OCI-LY3 (cell line): ENCODE measurements around the gene GRAMD4.

Experiments used
- H2AFZ ChIP-seq: fragments of 200-600, 300-600 bp; shearing (Covaris generic); 2 replicates; pipeline ENCODE4 v1.6.0; 2014; ENCODE audit warnings: antibody characterized with exemption, low read depth, low read length
- H3K27ac ChIP-seq: fragments of 200-600, 300-600 bp; sonication (generic); 2 replicates; pipeline ENCODE4 v1.5.1; 2014; ENCODE audit warnings: mild to moderate bottlenecking, low read length, moderate library complexity, mixed read lengths
- H3K27me3 ChIP-seq: fragments of 200-600, 300-600 bp; sonication (generic); 2 replicates; pipeline ENCODE4 v1.6.1; 2014; ENCODE audit warnings: low read depth, low read length, mixed read lengths
- H3K36me3 ChIP-seq: fragments of 200-600, 300-600 bp; sonication (generic); replicated peaks from 2 replicates; pipeline ENCODE3; 2014; ENCODE audit warnings: low read depth, low read length, mixed read lengths
- H3K4me1 ChIP-seq: fragments of 300-600, 200-600 bp; sonication (generic); 2 replicates; pipeline ENCODE4 v1.6.1; 2014; ENCODE audit warnings: low read length, mixed read lengths
- H3K4me2 ChIP-seq: fragments of 200-600, 300-600 bp; sonication (generic); 2 replicates; pipeline ENCODE4 v1.6.1; 2014; ENCODE audit warnings: low read length, mixed read lengths
- H3K4me3 ChIP-seq: fragments of 300-600, 200-600 bp; sonication (generic); 2 replicates; pipeline ENCODE4 v1.5.1; 2014; ENCODE audit warnings: antibody characterized with exemption, mild to moderate bottlenecking, low read length, moderate library complexity
- H3K79me2 ChIP-seq: fragments of 300-600, 200-600 bp; shearing (Covaris generic); 2 replicates; pipeline ENCODE4 v1.6.1; 2014; ENCODE audit warnings: mild to moderate bottlenecking, low read length, mixed read lengths
- H3K9ac ChIP-seq: fragments of 300-600, 200-600 bp; shearing (Covaris generic); 2 replicates; pipeline ENCODE4 v1.6.0; 2014; ENCODE audit warnings: mild to moderate bottlenecking, low read length, moderate library complexity
- H3K9me3 ChIP-seq: fragments of 200-600, 300-600 bp; shearing (Covaris generic); 2 replicates; pipeline ENCODE4 v1.6.1; 2014; ENCODE audit warnings: low read length, mixed read lengths; ENCODE audit not compliant: insufficient read depth
- H4K20me1 ChIP-seq: fragments of 200-600, 300-600 bp; sonication (generic); 2 replicates; pipeline ENCODE4 v1.6.1; 2016; ENCODE audit warnings: low read length, mixed read lengths; ENCODE audit not compliant: insufficient read depth
- CTCF ChIP-seq: fragments of 200-600, 300-600 bp; sonication (generic); IDR thresholded peaks from 2 replicates; pipeline ENCODE4 v1.5.1; 2014; ENCODE audit warnings: antibody characterized with exemption, low read length, low read depth
- EZH2phosphoT487 ChIP-seq: fragments of 200-600 bp; shearing (Covaris generic); IDR thresholded peaks from 2 replicates; pipeline ENCODE4 v1.6.1; 2018; ENCODE audit warnings: antibody characterized with exemption, mixed run types, low read depth

GRAMD4 gene

DNA sequence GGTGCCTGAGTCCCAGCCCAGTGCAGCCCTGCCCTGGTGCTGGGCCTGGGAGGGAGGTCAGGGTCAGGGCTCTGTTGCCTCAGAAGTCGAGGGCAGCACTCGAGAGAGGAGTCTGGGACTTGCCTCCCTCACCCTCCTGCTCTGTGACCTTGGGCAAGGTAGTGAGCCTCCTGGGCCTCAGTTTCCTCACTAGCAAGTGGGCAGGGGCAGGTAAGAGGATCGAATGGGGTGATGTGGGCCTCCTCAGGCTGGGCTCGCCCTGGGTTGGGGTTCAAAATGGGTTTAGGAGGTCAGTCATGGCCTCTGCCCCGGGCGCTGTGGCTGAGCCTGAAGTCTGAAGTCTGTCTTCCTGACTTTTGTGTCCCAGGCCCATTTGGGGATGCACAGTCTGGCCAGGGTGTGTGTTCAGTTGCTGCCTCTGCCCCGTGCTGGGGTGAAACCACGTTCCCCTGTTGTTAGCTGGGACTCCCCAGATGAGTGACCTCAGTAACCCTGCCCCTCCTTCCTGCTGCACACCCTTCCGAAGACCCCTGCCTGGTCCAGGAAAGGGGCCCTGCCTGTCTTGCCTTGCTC lies 41.8 kb upstream of the GRAMD4 start:
- H2AFZ ChIP-seq = no peak overlapping the region
- no peaks in the 10 kb centered on the region for H3K27me3 ChIP-seq
- H3K27ac ChIP-seq = no peak overlapping the region
- H3K36me3 ChIP-seq = peaks cover 6% of the 10 kb centered on the region
- H3K4me3 ChIP-seq = peak overlapping the region; percentile 91
- peaks cover 25% of the 10 kb centered on the region for H3K4me1 ChIP-seq
- H3K79me2 ChIP-seq = peaks cover 56% of the 10 kb centered on the region
- peak overlapping the region; percentile 85 for H3K4me2 ChIP-seq
- no peaks in the 10 kb centered on the region for H3K9me3 ChIP-seq
- peaks cover 30% of the 10 kb centered on the region for H4K20me1 ChIP-seq
- no peak for TF ChIP-seq EZH2phosphoT487
- no peak for TF ChIP-seq CTCF
- H3K9ac ChIP-seq = peak overlapping the region; percentile 82

- Histone ChIP-seq H3K9ac (peak overlapping the region; percentile 82; the same call in 1 of the 2 replicates), H3K79me2 (peaks cover 62% of the 10 kb centered on the region), H3K9me3 (no peaks in the 10 kb centered on the region), H3K36me3 (peaks cover 6% of the 10 kb centered on the region), H3K4me3 (peak overlapping the region; percentile 91; the same call in 1 of the 2 replicates), H3K27ac (no peak overlapping the region), H3K4me1 (peaks cover 25% of the 10 kb centered on the region), H3K27me3 (no peaks in the 10 kb centered on the region), H2AFZ (no peak overlapping the region), H3K4me2 (peak overlapping the region; percentile 85), H4K20me1 (peaks cover 35% of the 10 kb centered on the region)
- TF ChIP-seq EZH2phosphoT487 (no peak), CTCF (no peak)
These were observed 41.2 kb upstream of the GRAMD4 start for GRCh38 chr22:46578824-46579561.

GRCh38 chr22:46579751-46580449 lies 40.3 kb upstream of the GRAMD4 start:
- no peak overlapping the region for H3K4me3 ChIP-seq
- H4K20me1 ChIP-seq = peaks cover 35% of the 10 kb centered on the region
- no peak overlapping the region for H2AFZ ChIP-seq
- H3K4me2 ChIP-seq = no peak overlapping the region
- H3K4me1 ChIP-seq = peaks cover 25% of the 10 kb centered on the region
- no peak overlapping the region for H3K27ac ChIP-seq
- peaks cover 71% of the 10 kb centered on the region for H3K79me2 ChIP-seq
- peaks cover 6% of the 10 kb centered on the region for H3K36me3 ChIP-seq
- TF ChIP-seq EZH2phosphoT487 (no peak), CTCF (no peak)
- no peaks in the 10 kb centered on the region for H3K9me3 ChIP-seq
- no peaks in the 10 kb centered on the region for H3K27me3 ChIP-seq
- H3K9ac ChIP-seq = no peak overlapping the region

- no peak for TF ChIP-seq EZH2phosphoT487
- TF ChIP-seq CTCF = no peak
- Histone ChIP-seq H3K27me3 (no peaks in the 10 kb centered on the region), H3K4me3 (no peak overlapping the region), H3K79me2 (peaks cover 79% of the 10 kb centered on the region), H4K20me1 (peaks cover 35% of the 10 kb centered on the region), H3K27ac (no peak overlapping the region), H3K4me2 (no peak overlapping the region), H3K36me3 (peaks cover 9% of the 10 kb centered on the region), H3K9me3 (no peaks in the 10 kb centered on the region), H3K9ac (no peak overlapping the region), H2AFZ (no peak overlapping the region), H3K4me1 (peaks cover 29% of the 10 kb centered on the region)
These were observed 39.1 kb upstream of the GRAMD4 start for GRCh38 chr22:46580940-46581537.
